CD1c-positive myeloid dendritic cell (primary cell): ENCODE measurements around the gene TAF7L.

Source experiments
- DNase-seq: peaks from one replicate; pipeline ENCODE4 v3.0.0-alpha.2; 2016; ENCODE audit errors: extremely low spot score

Gene TAF7L

GRCh38 chrX:101220662-101221260 is 70.4 kb downstream of the TAF7L start:
- DNase-seq = no peak

GRCh38 chrX:101219864-101220346 is 71.2 kb downstream of the TAF7L start:
- DNase-seq = no peak

GRCh38 chrX:101219116-101219863 is 71.8 kb downstream of the TAF7L start, which contains the start of gene DRP2:
TSS of gene DRP2 (plus strand) at chrX:101219786. CDS start at chrX:101231648, 11,862 bp downstream.
- no peak for DNase-seq
